Measurements from ENCODE around the gene RNF11.

RNF11 gene

DNA sequence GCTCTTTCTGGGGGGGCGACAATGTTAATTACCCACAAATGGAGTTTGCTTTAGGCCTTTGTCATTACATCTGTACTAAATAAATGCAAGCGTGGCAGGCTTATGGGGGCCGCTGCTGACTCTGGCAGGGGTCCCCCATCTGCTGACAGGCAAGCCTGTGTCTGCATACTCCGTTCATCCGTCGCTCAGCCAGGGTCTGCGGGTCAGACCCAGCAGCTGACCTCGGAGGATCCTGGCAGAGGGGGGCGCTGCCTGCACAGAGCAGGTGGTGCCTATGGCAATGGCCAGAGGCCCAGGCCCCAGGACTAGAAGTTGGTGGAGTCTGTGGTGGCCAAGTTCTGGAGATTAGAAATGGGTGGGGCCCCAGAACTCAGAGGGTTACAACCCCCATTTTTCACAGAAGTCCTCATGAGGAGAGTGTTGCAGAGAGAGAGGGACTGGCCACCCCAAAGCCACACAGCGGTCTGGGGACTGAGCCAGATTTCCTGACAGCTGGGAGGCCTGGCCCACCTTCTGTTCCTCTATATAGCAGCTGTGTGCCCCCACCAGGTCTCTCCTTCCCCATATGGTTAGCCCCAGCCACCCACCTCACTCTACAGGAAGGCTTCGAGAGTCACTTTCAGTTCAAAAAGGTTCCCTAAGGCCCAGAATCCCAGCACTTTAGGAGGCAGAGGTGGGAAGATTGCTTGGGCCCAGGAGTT lies 63.3 kb downstream of the RNF11 start:
- no peak for DNase-seq

- no peak for DNase-seq
These were observed 64.1 kb downstream of the RNF11 start for GRCh38 chr1:51299981-51300670.

DNA sequence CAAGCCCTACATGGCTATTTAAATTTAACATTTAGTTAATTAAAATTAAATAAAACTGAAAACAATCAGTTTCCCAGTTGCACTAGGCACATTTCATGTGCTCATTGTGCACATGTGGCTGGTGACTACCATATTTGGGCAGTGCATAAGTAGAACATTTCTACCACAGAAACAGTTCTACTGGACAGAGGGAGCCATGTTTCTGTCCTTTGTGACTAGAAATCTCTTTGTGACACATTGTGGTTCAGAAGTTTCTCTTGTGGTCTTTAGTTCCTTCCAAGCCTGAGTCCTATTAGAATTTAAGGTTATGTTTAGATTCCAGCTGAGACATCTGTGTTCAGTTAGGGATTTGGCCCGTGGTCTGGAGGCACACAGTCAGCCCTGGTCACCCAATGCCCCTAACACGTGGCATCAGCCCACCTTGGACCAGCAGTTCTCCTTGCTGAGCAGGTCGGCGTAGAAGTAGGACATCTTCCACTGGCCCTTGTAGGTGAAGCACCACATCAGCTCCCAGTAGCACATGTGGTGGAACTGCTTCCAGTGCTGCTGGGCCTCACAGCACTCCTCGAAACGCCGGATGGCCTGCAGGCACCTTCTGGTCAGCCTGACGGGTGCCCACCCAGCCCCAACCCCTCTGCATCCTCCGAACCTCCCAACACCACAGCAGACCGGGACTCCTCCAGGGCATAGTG lies 65.2 kb downstream of the RNF11 start:
- DNase-seq = no peak

DNA sequence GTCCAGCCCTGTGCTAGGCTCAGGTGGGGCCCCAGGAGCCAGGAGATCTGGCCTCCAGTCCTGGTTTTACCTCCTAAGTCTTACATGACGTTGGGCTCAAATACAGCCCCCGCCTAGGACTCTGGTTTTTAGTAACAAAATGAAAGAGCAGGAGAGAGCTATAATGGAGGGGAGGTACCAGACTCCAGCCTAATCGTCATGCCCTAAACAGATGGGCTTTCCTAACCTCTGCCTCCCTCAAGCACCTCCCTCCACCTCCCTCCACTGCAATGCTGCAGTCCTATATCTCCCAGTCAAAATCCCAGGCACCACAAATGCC lies 65.7 kb downstream of the RNF11 start:
- no peak for DNase-seq

GRCh38 chr1:51302270-51302669 lies 66.2 kb downstream of the RNF11 start:
- DNase-seq = no peak

- no peak for DNase-seq
These were observed 66.7 kb downstream of the RNF11 start for GRCh38 chr1:51302746-51303145.

DNA sequence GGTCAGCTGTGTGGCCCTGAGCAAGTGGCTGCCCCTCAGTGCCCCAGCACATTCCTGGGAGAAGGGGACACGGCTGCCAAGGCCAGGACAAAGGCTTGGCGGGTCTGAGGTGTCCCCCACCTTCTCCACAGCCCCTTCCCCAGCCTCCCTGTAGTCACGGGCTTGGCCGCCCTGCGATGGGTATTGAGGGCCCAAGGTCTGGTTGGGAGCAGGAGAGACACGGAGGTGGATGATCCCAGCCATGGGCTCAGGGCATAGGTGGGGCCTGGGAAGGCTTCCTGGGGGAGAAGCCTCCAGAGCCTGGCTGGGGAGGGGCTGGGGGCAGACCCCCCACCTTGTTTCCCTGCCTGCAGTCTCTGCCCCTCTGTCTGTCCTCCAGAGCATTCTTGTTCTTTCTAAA lies 67.2 kb downstream of the RNF11 start:
- DNase-seq = no peak

- DNase-seq = no peak
These were observed 67.7 kb downstream of the RNF11 start for GRCh38 chr1:51303751-51304251.

DNA sequence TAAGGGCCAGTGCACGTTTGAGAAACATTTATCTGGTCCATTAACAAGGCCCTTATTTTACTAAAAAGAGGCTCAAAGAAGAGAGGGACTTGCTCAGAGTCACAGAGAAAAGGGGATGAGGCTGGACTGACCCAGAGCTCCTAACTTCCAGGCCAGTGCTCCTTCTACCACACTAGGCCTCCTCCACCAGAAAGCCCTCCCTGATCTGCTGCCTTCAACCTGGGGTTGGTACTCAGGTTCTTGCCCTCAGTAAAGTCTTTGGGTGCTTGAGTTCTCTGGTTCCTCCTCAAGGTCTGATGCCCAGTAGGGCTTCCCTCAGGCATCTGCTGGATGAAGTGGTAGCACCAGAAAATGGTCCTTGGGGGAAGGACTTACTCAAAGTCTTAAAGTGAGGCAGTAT lies 68.3 kb downstream of the RNF11 start:
- DNase-seq = no peak

DNA sequence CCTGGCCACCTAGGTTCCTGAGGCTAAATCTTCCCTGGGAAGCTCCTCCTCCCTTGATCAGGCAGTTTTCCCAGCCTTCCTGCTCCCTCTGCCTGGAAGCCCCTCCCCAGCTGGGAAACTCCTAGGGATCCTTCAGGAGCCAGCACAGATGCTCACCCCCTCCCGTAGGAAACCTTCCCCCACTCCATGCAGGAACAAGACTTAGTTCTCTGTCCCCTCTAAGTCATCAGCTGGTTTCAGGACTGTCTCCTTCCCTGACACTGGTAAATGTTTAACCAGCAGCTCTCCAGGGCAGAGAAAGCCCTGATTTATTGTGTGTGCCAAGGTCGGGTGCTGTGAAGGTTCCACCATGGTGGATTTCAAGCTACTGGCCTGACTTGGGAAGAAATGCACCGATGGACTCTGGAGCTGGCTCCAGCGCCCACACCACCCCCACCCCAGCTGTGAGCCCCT lies 69.3 kb downstream of the RNF11 start:
- no peak for DNase-seq

DNA sequence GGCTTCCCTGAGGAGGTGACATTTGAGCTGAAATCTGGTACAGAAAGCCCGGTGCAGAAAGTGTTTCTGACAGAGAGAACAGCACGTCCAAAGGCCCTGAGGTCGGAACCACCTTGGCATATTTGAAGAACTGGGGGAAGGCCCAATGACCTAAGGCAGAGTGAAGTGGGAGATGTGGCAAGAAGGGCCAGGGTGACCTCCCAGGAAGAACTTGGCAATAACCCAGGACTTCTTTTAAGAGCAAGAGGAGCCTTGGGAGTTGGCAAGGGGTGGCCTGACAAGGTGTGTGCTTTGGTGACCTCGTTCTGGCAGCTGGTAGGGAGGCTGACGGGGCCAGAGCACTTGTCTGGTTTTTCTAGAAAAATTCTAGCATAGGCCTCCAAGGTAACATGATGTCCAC lies 70.9 kb downstream of the RNF11 start:
- DNase-seq = no peak

GRCh38 chr1:51308636-51309035 lies 72.6 kb downstream of the RNF11 start:
- DNase-seq = no peak

DNA sequence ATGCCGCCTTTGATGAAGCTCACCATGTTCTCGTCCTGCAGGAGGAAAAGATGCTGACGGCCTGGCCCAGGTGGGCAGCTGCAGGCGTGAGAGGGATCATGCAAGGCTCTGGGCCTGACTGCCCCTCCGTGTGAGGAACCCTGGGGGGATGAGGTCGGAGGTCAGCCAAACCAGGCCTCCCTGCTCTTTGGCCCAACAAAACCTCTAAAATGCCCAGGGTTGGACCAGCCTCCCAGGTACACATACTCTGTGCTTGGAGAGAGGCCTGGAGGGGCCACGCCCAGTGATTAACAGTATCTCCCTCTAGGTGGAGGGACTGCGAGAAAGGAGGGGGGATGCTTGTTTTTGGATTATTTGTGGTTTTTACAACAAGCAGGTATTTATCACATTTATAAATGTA lies 73.2 kb downstream of the RNF11 start:
- DNase-seq = no peak

GRCh38 chr1:51310871-51311613 lies 75.0 kb downstream of the RNF11 start:
- no peak for DNase-seq

DNA sequence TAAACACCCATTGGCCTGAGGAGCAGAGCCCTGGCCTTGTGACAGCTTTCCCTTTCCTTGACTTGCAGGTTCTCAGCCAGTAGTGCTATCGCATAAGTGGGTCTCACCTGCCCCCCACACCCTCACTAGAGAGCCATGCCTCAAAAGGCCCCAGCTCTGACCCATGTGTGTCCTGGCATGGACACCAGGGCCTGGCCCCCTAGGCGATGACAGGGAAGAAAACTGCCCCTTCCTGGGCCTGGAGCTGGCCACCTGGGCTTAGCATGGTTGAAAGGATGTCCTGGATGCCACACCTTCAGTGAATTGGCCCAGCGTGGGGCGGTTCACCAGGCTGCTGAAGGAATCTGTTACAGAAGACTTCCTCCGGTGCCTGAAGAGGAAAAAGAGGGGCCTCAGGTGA lies 75.8 kb downstream of the RNF11 start:
- no peak for DNase-seq

DNA sequence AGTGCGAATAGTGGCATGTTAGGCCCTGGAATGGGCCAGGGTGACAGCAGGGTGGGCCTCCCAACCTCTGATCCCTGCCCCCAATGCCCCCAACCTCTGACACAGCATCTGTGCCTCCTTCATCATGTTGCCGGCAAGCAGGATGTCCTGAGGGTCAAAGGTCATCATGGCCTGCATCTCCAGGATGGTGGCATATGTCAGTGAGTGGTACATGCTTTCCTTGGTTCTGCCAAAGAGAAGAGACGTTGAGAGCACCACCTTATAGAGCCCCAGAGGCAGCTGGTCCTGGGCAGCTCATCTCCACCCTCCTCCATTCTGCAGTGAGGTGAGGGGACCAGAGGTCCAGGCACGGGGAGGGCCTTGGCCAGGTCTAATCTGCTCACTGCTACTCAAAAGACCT lies 76.6 kb downstream of the RNF11 start:
- DNase-seq = no peak

- no peak for DNase-seq
These were observed 77.3 kb downstream of the RNF11 start for GRCh38 chr1:51313268-51313852.

DNA sequence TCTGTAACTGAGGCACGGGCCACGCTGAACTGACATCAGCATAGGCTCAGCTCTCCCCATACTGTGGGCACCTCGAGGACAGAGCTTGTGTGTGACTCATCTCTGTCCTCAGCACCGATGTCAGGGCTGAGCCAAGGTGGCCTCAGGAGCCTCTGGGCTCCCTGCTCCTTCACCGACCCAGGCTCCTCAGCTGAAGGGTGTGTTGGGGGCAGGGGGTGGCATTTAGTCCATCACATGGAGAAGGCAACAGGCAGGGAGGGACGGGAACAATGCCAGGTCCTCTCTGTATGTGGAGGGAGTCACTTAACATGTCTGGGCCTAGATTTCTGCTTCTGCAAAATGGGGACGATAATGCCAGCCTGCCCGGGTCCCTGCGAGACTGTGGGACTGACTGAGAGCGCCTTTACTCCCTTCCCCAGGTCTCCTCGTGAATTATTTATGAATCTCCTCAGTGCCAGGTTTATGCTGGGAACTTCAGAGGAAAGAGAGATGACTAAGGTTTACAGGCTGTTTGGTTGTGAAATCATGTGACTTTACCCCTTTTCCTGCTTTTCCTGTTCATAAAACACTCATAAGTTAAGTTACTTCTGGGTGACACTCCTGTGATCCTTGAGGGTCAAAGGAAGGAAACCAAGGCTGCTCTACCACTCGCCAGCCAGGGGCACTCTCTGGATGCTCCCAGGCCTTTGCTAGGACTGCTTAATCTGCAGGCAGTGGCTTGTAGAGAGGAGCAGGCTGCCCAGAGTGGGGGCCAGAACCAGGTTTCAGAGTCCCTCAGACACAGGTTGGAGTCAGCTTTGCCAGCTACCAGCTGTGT lies 78.1 kb downstream of the RNF11 start:
- DNase-seq = no peak

- DNase-seq = no peak
These were observed 78.9 kb downstream of the RNF11 start for GRCh38 chr1:51314974-51315373.

DNA sequence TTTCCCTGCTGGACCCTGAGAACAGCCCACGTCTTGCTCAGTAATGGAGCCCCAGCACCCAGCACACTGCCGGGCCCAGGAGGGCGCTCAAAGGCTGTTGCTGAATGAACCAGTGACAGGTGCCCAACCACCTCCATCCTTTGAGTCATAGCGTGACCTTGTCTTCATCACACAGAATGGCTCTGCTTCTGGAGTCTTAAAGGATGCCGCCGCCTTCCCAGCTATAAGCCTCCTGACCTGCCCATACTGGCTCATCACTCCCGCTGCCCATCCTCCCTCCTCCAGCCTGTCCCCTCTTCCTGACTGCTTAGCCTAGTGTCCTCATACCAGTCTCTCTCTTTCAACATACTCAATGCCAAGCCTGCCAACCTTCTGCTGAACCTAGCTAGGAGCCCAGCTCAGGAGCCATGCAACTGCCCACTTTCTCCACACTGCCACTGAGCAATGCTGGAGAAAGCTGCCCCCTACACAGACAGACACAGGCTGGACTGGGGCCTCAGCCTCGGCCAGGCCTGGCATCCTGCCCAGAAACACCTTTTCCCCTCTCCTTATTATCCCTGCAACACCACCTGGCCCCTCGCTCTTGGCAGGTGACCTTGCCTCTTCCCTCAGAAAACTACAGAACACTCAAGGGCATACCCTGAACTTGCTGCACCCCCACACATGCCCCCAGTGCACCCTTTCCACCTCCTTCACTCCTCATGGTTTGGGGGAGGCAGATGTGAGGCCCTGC lies 80.2 kb downstream of the RNF11 start:
- no peak for DNase-seq

DNA sequence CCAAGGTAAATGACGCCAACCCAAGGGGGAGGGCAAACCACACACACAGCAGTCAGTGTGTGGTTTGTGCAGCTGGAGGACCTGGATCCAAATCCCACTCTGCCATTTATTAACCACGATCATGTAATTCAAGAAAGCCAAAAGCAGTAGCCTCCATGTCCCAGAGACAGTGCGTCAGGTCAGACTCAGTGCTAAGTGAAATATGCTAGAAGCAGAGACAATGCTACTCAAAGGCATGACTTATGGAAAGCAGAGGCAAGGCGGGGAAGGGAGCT lies 80.7 kb downstream of the RNF11 start:
- no peak for DNase-seq

DNA sequence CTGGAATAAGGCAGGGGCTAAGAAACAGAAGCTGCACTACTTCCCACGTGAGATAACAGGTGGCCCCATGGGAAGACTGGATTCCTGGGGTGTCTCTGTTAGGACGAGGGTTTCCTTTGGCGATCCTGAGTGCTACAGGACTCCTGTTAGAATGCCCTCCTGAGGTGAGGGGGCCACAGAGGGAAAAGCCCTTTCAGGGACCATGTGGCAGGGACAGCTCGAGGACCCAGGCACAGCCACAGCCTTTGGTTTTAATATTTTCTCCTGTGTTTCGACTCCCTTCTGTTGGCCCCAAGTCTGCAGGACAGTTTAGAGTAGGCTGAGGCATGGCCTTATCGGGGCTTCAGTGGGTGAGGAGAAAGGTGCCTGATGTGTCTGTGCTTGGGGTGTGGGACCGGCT lies 81.7 kb downstream of the RNF11 start:
- no peak for DNase-seq
